ENCODE data around the gene GABARAPL2.

GABARAPL2 gene

GRCh38 chr16:75535211-75535843 is 30.9 kb upstream of the GABARAPL2 start (continued):
- no peak for TF ChIP-seq PRDM2 (tag by site-specific recombination; IDR thresholded peaks at IDR 0.05; ENCODE audit: borderline replicate concordance)

- Histone ChIP-seq H3K9me3 (ENCODE audit: control insufficient read depth, insufficient read depth, low read depth, low read length) (no peaks in the 10 kb centered on the region), H3K4me1 (ENCODE audit: control insufficient read depth, insufficient read depth, low read length) (no peaks in the 10 kb centered on the region), H3K27ac (ENCODE audit: extremely low read depth, low read depth, low read length) (no peak within 1 kb of the TSS), H3K4me3 (ENCODE audit: low read depth, low read length) (no peak within 1 kb of the TSS), H3K36me3 (ENCODE audit: control insufficient read depth in 2 of 2, insufficient read depth in 1 of 2, low read length in 2 of 2) (no peaks in the 10 kb centered on the region)
- CTCF ChIA-PET = interaction anchor here (0.6 to 1.8 kb wide), 4 partner anchors 13 to 71 kb away, joined by 3 to 11 read pairs (median 4); no protein-coding TSS in a partner anchor
- POLR2A ChIA-PET = no interaction called here
- no peak for TF ChIP-seq KLF1 (tag by site-specific recombination; IDR thresholded peaks at IDR 0.05)
- no peak for TF ChIP-seq ZNF48 (tag by site-specific recombination; IDR thresholded peaks at IDR 0.05)
- TF ChIP-seq ZNF37A (tag by site-specific recombination; IDR thresholded peaks at IDR 0.05) = no peak
- TF ChIP-seq ZSCAN5A (tag by site-specific recombination; IDR thresholded peaks at IDR 0.05) = no peak
- TF ChIP-seq ZNF121 (tag by site-specific recombination; IDR thresholded peaks at IDR 0.05) = no peak
- TF ChIP-seq ZNF626 (tag by site-specific recombination; IDR thresholded peaks at IDR 0.05) = no peak
- TF ChIP-seq KLF10 (tag by site-specific recombination; IDR thresholded peaks at IDR 0.05) = no peak
- TF ChIP-seq BCL6B (tag by site-specific recombination; IDR thresholded peaks at IDR 0.05) = no peak
- no peak for TF ChIP-seq AEBP2 (tag by site-specific recombination; IDR thresholded peaks at IDR 0.05; ENCODE audit: borderline replicate concordance)
- no peak for TF ChIP-seq ZNF843 (tag by site-specific recombination; IDR thresholded peaks at IDR 0.05)
- TF ChIP-seq, protein P1, sequence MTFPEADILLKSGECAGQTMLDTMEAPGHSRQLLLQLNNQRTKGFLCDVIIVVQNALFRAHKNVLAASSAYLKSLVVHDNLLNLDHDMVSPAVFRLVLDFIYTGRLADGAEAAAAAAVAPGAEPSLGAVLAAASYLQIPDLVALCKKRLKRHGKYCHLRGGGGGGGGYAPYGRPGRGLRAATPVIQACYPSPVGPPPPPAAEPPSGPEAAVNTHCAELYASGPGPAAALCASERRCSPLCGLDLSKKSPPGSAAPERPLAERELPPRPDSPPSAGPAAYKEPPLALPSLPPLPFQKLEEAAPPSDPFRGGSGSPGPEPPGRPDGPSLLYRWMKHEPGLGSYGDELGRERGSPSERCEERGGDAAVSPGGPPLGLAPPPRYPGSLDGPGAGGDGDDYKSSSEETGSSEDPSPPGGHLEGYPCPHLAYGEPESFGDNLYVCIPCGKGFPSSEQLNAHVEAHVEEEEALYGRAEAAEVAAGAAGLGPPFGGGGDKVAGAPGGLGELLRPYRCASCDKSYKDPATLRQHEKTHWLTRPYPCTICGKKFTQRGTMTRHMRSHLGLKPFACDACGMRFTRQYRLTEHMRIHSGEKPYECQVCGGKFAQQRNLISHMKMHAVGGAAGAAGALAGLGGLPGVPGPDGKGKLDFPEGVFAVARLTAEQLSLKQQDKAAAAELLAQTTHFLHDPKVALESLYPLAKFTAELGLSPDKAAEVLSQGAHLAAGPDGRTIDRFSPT (tag by site-specific recombination; IDR thresholded peaks at IDR 0.05) = no peak
- no peak for TF ChIP-seq ZNF302 (tag by site-specific recombination; IDR thresholded peaks at IDR 0.05; ENCODE audit: low read depth)
These were observed 30.3 kb upstream of the GABARAPL2 start, which contains the start of gene CHST5 for GRCh38 chr16:75535901-75536300. Gene CHST5 (minus strand): TSS chr16:75536108. CDS start chr16:75530384, 5,724 bp downstream.

All from HEK293 (cell line).